Measurements from ENCODE around the gene PLXNA1.

GRCh38 chr3:127031413-127031810, 48.5 kb downstream of the PLXNA1 start:
- no peak for TF ChIP-seq CTCF (IDR thresholded peaks at IDR 0.05)
- TF ChIP-seq ZFX (IDR thresholded peaks at IDR 0.05; ENCODE audit: borderline replicate concordance), result no peak

Data from 22Rv1 (cell line).